ENCODE data around the gene KCNC4.

DNA sequence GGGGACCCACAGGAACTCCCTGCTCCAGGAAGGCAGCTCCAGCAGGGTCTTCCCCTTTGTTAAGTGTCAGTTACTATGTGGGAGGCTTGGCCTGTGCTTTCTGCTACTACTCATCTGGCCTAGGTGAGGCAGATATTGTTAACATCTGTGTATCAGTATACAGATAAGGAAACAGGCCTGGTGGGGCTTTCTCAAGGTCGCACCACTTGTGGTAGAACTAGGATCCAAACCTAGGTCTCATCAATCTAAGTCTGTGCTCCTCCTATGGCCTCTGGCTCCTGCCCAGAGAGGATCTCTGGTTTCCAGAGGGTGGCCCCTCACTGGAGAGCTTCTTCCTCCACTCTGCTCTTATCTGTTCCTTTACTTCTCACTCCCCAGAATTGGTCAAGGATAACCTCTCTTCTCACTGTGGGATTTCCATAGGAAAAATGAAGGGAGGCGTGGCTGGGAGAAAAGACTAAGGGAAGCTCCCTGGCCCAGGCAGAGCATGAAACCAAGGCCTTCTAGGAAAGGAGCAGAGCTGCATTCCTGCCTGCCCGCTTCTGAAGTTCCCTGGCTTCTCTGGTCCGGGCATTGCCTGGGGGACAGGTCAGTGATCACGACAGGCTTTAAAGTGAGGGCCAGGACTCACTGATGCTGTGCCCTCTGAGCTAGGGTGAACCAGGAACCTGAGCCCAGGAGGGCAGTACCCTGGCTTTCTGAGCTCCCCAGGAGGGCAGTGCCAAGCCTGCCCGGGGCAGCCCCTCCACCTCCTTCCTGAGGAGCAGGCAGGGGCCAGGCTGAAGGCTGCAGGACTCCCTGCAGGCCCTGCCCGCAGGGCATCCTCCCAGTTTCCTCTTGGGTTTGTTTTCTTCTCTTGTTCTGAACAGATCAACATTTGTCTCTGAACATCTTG is 5.8 kb downstream of the KCNC4 start:
- TF ChIP-seq CTCF (conservative IDR thresholded peaks at IDR 0.05 in 1 of 2, IDR thresholded peaks at IDR 0.05 in 1 of 2; ENCODE audit: low read depth in 1 of 2, low read length in 2 of 2) (no peak), EZH2 (IDR thresholded peaks at IDR 0.05; ENCODE audit: low read length, missing control alignments) (no peak)
